Measurements from ENCODE around the gene ATP6V0D1. TPM values are rescaled to one million over a fixed set of nuclear protein-coding genes. Genes with fewer than 3 reads are reported as not detected.

Gene ATP6V0D1
- total and polyA plus RNA-seq, 2 experiments from 2014 or later = 20.6 to 68.7 TPM

DNA sequence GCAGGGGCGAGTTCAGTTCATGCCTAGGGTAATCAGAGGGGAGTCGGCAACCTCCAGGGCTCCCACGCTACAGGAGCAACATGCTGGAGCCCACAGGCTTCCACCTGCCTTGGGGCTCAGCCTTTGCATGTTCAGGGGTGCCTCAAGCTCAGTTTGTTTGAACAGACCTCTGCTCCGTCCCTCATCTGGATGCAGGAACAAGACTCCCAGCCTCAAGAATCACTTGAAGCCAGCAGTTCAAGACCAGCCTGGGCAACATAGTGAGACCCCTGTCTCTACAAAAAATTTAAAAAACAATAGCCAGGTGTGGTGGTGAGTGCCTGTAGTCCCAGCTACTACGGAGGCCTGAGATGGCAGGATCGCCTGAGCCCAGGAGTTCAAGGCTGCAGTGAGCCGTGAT is 54.9 kb downstream of the ATP6V0D1 start:
- Histone ChIP-seq H4K20me1 (replicated peaks; ENCODE audit: insufficient read depth) (no peaks in the 10 kb centered on the region), H3F3A (replicated peaks; ENCODE audit: low read depth) (peaks cover 9% of the 10 kb centered on the region; the same call in 1 of the 2 replicates), H3K36me3 (ENCODE audit: insufficient read depth) (no peaks in the 10 kb centered on the region), H2AFZ (no peak overlapping the region), H3K4me1 (ENCODE audit: insufficient read depth) (peaks cover 59% of the 10 kb centered on the region), H3K4me2 (peak overlapping the region; percentile 76), H3K27ac (ENCODE audit: low read depth) (peak overlapping the region; percentile 97; the same call in 1 of the 2 replicates), H3K4me3 (no peak overlapping the region), H3K9me2 (ENCODE audit: insufficient read depth) (no peaks in the 10 kb centered on the region), H3K79me2 (replicated peaks; ENCODE audit: insufficient read depth) (no peaks in the 10 kb centered on the region), H3K27me3 (ENCODE audit: insufficient read depth) (peaks cover 23% of the 10 kb centered on the region)
- DNase-seq (ENCODE audit: low spot score) = no peak
- Mint-ChIP-seq H3K27me3 (ENCODE audit: insufficient read depth, low read depth, poor library complexity) (peaks cover 40% of the 10 kb centered on the region), H3K27ac (no peak overlapping the region), H3K4me3 (no peak overlapping the region), H3K4me1 (peaks cover 72% of the 10 kb centered on the region), H3K36me3 (ENCODE audit: low read depth) (peaks cover 7% of the 10 kb centered on the region; the same call in 2 of the 3 replicates), H3K9me3 (no peaks in the 10 kb centered on the region; the same call in 2 of the 3 replicates)
- no peak for TF ChIP-seq JUNB (IDR thresholded peaks at IDR 0.05; ENCODE audit: unreplicated experiment)
- no peak for TF ChIP-seq ZNF114 (CRISPR knock-in tag; IDR thresholded peaks at IDR 0.05)
- TF ChIP-seq EZH2 (IDR thresholded peaks at IDR 0.05; ENCODE audit: low read depth, unreplicated experiment) = no peak
- no peak for TF ChIP-seq NANOG (IDR thresholded peaks at IDR 0.05; ENCODE audit: borderline replicate concordance)
- TF ChIP-seq STAT1 (IDR thresholded peaks at IDR 0.05; ENCODE audit: unreplicated experiment) = no peak
- TF ChIP-seq POLR2AphosphoS5 (IDR thresholded peaks at IDR 0.05; ENCODE audit: low read depth) = no peak
- no peak for TF ChIP-seq EZH2phosphoT487 (IDR thresholded peaks at IDR 0.05; ENCODE audit: unreplicated experiment)
- TF ChIP-seq CREB1 (CRISPR knock-in tag; IDR thresholded peaks at IDR 0.05; ENCODE audit: low read depth) = no peak
- no peak for TF ChIP-seq ZNF331 (CRISPR knock-in tag; IDR thresholded peaks at IDR 0.05; ENCODE audit: low read depth)
- TF ChIP-seq, protein P1, sequence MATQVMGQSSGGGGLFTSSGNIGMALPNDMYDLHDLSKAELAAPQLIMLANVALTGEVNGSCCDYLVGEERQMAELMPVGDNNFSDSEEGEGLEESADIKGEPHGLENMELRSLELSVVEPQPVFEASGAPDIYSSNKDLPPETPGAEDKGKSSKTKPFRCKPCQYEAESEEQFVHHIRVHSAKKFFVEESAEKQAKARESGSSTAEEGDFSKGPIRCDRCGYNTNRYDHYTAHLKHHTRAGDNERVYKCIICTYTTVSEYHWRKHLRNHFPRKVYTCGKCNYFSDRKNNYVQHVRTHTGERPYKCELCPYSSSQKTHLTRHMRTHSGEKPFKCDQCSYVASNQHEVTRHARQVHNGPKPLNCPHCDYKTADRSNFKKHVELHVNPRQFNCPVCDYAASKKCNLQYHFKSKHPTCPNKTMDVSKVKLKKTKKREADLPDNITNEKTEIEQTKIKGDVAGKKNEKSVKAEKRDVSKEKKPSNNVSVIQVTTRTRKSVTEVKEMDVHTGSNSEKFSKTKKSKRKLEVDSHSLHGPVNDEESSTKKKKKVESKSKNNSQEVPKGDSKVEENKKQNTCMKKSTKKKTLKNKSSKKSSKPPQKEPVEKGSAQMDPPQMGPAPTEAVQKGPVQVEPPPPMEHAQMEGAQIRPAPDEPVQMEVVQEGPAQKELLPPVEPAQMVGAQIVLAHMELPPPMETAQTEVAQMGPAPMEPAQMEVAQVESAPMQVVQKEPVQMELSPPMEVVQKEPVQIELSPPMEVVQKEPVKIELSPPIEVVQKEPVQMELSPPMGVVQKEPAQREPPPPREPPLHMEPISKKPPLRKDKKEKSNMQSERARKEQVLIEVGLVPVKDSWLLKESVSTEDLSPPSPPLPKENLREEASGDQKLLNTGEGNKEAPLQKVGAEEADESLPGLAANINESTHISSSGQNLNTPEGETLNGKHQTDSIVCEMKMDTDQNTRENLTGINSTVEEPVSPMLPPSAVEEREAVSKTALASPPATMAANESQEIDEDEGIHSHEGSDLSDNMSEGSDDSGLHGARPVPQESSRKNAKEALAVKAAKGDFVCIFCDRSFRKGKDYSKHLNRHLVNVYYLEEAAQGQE (IDR thresholded peaks at IDR 0.05; ENCODE audit: unreplicated experiment) = no peak
- TF ChIP-seq, protein P2, sequence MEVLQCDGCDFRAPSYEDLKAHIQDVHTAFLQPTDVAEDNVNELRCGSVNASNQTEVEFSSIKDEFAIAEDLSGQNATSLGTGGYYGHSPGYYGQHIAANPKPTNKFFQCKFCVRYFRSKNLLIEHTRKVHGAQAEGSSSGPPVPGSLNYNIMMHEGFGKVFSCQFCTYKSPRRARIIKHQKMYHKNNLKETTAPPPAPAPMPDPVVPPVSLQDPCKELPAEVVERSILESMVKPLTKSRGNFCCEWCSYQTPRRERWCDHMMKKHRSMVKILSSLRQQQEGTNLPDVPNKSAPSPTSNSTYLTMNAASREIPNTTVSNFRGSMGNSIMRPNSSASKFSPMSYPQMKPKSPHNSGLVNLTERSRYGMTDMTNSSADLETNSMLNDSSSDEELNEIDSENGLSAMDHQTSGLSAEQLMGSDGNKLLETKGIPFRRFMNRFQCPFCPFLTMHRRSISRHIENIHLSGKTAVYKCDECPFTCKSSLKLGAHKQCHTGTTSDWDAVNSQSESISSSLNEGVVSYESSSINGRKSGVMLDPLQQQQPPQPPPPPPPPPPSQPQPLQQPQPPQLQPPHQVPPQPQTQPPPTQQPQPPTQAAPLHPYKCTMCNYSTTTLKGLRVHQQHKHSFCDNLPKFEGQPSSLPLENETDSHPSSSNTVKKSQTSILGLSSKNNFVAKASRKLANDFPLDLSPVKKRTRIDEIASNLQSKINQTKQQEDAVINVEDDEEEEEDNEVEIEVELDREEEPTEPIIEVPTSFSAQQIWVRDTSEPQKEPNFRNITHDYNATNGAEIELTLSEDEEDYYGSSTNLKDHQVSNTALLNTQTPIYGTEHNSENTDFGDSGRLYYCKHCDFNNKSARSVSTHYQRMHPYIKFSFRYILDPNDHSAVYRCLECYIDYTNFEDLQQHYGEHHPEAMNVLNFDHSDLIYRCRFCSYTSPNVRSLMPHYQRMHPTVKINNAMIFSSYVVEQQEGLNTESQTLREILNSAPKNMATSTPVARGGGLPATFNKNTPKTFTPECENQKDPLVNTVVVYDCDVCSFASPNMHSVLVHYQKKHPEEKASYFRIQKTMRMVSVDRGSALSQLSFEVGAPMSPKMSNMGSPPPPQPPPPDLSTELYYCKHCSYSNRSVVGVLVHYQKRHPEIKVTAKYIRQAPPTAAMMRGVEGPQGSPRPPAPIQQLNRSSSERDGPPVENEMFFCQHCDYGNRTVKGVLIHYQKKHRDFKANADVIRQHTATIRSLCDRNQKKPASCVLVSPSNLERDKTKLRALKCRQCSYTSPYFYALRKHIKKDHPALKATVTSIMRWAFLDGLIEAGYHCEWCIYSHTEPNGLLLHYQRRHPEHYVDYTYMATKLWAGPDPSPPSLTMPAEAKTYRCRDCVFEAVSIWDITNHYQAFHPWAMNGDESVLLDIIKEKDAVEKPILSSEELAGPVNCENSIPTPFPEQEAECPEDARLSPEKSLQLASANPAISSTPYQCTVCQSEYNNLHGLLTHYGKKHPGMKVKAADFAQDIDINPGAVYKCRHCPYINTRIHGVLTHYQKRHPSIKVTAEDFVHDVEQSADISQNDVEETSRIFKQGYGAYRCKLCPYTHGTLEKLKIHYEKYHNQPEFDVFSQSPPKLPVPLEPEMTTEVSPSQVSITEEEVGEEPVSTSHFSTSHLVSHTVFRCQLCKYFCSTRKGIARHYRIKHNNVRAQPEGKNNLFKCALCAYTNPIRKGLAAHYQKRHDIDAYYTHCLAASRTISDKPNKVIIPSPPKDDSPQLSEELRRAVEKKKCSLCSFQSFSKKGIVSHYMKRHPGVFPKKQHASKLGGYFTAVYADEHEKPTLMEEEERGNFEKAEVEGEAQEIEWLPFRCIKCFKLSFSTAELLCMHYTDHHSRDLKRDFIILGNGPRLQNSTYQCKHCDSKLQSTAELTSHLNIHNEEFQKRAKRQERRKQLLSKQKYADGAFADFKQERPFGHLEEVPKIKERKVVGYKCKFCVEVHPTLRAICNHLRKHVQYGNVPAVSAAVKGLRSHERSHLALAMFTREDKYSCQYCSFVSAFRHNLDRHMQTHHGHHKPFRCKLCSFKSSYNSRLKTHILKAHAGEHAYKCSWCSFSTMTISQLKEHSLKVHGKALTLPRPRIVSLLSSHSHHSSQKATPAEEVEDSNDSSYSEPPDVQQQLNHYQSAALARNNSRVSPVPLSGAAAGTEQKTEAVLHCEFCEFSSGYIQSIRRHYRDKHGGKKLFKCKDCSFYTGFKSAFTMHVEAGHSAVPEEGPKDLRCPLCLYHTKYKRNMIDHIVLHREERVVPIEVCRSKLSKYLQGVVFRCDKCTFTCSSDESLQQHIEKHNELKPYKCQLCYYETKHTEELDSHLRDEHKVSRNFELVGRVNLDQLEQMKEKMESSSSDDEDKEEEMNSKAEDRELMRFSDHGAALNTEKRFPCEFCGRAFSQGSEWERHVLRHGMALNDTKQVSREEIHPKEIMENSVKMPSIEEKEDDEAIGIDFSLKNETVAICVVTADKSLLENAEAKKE (CRISPR knock-in tag; IDR thresholded peaks at IDR 0.05) = no peak
- TF ChIP-seq, protein P3, sequence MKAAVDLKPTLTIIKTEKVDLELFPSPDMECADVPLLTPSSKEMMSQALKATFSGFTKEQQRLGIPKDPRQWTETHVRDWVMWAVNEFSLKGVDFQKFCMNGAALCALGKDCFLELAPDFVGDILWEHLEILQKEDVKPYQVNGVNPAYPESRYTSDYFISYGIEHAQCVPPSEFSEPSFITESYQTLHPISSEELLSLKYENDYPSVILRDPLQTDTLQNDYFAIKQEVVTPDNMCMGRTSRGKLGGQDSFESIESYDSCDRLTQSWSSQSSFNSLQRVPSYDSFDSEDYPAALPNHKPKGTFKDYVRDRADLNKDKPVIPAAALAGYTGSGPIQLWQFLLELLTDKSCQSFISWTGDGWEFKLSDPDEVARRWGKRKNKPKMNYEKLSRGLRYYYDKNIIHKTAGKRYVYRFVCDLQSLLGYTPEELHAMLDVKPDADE (IDR thresholded peaks at IDR 0.05) = no peak
- TF ChIP-seq, protein P4, sequence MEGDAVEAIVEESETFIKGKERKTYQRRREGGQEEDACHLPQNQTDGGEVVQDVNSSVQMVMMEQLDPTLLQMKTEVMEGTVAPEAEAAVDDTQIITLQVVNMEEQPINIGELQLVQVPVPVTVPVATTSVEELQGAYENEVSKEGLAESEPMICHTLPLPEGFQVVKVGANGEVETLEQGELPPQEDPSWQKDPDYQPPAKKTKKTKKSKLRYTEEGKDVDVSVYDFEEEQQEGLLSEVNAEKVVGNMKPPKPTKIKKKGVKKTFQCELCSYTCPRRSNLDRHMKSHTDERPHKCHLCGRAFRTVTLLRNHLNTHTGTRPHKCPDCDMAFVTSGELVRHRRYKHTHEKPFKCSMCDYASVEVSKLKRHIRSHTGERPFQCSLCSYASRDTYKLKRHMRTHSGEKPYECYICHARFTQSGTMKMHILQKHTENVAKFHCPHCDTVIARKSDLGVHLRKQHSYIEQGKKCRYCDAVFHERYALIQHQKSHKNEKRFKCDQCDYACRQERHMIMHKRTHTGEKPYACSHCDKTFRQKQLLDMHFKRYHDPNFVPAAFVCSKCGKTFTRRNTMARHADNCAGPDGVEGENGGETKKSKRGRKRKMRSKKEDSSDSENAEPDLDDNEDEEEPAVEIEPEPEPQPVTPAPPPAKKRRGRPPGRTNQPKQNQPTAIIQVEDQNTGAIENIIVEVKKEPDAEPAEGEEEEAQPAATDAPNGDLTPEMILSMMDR (conservative IDR thresholded peaks at IDR 0.05; ENCODE audit: low read depth in 2 of 2) = no peak
- no peak for ATAC-seq
